ENCODE data around the gene SLC9A4. TPM values are rescaled to one million over a fixed set of nuclear protein-coding genes. Genes with fewer than 3 reads are reported as not detected.

Gene SLC9A4
- total RNA-seq, 4 donors from 2014 or later, result 0.24 to 1.3 (median 0.36) TPM; not detected in 1

DNA sequence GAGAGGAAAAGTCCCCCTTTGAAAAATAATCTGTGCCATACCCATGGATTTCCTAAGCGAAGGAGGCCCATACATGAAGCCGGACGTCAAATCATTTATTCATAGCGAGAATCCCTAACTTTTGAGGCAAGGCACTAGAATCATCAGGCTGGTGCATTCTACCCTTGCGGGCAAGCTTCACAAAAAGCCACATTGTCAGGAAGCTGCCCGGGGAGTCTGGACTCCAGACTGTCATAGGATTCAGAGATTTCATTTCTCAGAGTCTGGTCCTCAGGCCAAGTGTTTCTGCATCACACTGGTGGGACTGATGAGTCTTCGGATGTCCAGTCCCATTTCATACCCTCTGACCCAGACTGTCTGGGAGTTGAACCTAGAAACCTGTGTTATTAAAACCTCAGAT is 8.9 kb downstream of the SLC9A4 start:
- DNase-seq (ENCODE audit: low spot score in 2 of 2), result no peak

DNA sequence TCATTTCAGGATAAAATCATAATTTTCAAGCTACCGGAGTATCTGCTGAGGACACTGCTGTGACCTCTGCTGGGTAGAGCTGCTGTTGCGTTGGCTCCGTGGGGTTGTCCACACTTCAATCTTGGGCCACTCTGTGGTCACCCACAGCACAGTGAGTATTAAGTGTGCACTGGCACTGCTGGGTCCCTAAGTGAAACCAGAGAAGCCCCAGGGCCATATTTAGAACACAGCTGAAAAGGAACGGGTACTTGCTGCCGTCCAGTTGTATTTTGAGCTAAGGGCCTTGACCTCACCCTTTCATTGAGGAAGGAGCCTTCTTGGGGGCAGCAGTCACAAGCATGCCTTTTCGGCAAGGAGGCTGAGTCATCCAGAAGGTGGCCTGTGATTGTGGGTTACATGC is 10.1 kb downstream of the SLC9A4 start:
- Histone ChIP-seq H3K9me3 (no peaks in the 10 kb centered on the region), H3K36me3 (no peaks in the 10 kb centered on the region), H3K27me3 (no peaks in the 10 kb centered on the region), H3K4me1 (peaks cover 10% of the 10 kb centered on the region), H3K27ac (no peak overlapping the region), H3K4me3 (no peak overlapping the region)
- no peak for DNase-seq (ENCODE audit: low spot score in 2 of 2)
- 92% methylated on average over 6 of the region's 6 CpGs for WGBS
- TF ChIP-seq EP300 (IDR thresholded peaks at IDR 0.05) (no peak), POLR2A (IDR thresholded peaks at IDR 0.05) (no peak)
- TF ChIP-seq, protein P1, sequence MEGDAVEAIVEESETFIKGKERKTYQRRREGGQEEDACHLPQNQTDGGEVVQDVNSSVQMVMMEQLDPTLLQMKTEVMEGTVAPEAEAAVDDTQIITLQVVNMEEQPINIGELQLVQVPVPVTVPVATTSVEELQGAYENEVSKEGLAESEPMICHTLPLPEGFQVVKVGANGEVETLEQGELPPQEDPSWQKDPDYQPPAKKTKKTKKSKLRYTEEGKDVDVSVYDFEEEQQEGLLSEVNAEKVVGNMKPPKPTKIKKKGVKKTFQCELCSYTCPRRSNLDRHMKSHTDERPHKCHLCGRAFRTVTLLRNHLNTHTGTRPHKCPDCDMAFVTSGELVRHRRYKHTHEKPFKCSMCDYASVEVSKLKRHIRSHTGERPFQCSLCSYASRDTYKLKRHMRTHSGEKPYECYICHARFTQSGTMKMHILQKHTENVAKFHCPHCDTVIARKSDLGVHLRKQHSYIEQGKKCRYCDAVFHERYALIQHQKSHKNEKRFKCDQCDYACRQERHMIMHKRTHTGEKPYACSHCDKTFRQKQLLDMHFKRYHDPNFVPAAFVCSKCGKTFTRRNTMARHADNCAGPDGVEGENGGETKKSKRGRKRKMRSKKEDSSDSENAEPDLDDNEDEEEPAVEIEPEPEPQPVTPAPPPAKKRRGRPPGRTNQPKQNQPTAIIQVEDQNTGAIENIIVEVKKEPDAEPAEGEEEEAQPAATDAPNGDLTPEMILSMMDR (IDR thresholded peaks at IDR 0.05), result no peak

More for the DNA sequence above, 8.9 kb downstream of the SLC9A4 start:
- Histone ChIP-seq H3K4me1 (no peaks in the 10 kb centered on the region), H3K9me3 (no peaks in the 10 kb centered on the region), H3K36me3 (no peaks in the 10 kb centered on the region), H3K27ac (no peak overlapping the region), H3K4me3 (no peak overlapping the region), H3K27me3 (no peaks in the 10 kb centered on the region)
- 54% methylated on average over 7 of the region's 7 CpGs for WGBS
- TF ChIP-seq POLR2AphosphoS5 (IDR thresholded peaks at IDR 0.05) (no peak), POLR2A (IDR thresholded peaks at IDR 0.05) (no peak), EP300 (IDR thresholded peaks at IDR 0.05) (no peak)
- TF ChIP-seq, protein P1 (IDR thresholded peaks at IDR 0.05), result no peak

DNA sequence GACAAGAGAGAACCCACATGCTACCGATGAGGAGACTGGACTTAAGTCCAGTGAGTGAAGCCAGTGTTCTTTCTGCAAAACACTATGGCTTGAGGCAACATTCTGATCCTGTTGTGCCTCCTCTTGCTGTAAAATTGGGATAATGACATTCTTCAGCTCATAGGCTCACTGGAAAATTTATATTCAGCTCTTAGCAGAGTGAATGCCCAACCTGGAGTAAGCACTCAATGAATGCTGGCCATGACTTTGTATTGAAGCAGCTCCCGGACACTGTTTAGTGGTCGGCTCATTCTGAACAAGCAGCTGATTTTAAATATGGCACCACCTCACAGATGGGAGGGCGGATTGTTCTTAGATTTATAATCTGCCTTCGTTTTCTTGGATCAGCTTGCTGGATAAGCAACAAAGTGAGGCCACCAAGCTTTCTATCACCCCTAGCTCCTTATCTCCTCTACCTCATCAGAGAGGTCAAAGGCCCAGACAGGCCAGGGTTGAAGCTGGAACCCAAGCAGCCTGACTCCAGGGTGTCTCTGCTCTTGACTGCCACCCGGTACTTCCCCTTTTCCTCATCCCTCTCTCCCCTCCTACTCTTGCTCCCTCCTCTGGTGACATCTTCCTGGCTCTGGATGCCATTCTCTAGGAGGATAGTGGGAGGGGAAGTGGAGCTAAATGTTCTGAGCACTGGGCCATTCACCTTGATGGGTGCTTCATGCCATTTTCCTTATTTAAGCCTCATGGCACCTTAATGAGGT is 11.5 kb downstream of the SLC9A4 start:
- Histone ChIP-seq H3K27me3 (no peaks in the 10 kb centered on the region), H3K36me3 (no peaks in the 10 kb centered on the region), H3K9me3 (no peaks in the 10 kb centered on the region), H3K4me3 (no peak overlapping the region), H3K4me1 (peaks cover 12% of the 10 kb centered on the region), H3K27ac (no peak overlapping the region)
- 84% methylated on average over 6 of the region's 6 CpGs for WGBS
- no peak for DNase-seq (ENCODE audit: low spot score in 2 of 2)
- TF ChIP-seq EP300 (IDR thresholded peaks at IDR 0.05) (no peak), POLR2AphosphoS5 (IDR thresholded peaks at IDR 0.05) (no peak), POLR2A (IDR thresholded peaks at IDR 0.05) (no peak)
- TF ChIP-seq, protein P1 (IDR thresholded peaks at IDR 0.05), result no peak

DNA sequence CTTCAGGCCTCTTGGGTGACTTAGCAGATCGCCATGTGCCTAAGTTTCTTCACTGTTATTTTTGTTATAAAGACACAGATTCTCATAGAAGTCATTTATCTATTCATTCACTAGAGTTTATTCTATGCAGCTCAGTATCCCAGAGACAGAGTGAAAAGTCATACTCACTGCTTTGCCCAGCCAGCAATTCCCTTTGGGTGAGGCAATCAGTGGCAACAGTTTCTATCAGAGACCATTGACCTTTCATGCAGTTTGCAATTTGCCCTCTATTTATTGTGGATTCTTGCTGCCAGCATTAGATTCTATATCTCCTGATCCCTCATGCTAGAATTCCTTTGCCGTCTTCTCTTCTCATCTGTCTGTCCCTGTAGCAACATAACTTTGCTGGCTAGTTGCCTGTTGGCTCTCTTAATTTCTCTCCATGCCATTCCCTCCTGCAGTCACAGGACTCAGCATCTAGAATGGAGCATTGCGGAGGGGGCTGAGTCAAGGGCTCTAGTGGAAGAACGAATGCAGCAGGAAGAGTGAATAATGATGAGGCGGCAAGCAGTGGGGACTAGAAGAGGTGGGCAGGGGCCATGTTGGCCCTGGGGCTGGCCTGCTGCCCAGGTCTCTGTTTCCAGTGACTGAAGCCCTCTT is 12.2 kb downstream of the SLC9A4 start:
- H3K27ac ChIP-seq, result no peak overlapping the region
- TF ChIP-seq POLR2AphosphoS5 (IDR thresholded peaks at IDR 0.05) (no peak), POLR2A (IDR thresholded peaks at IDR 0.05) (no peak), EP300 (IDR thresholded peaks at IDR 0.05) (no peak)
- TF ChIP-seq, protein P1 (IDR thresholded peaks at IDR 0.05), result no peak
- peaks cover 12% of the 10 kb centered on the region for H3K4me1 ChIP-seq
- WGBS, result 72% methylated on average over 5 of the region's 5 CpGs
- H3K36me3 ChIP-seq, result no peaks in the 10 kb centered on the region
- DNase-seq (ENCODE audit: low spot score in 2 of 2), result no peak
- no peak overlapping the region for H3K4me3 ChIP-seq
- H3K9me3 ChIP-seq, result no peaks in the 10 kb centered on the region
- H3K27me3 ChIP-seq, result no peaks in the 10 kb centered on the region

DNA sequence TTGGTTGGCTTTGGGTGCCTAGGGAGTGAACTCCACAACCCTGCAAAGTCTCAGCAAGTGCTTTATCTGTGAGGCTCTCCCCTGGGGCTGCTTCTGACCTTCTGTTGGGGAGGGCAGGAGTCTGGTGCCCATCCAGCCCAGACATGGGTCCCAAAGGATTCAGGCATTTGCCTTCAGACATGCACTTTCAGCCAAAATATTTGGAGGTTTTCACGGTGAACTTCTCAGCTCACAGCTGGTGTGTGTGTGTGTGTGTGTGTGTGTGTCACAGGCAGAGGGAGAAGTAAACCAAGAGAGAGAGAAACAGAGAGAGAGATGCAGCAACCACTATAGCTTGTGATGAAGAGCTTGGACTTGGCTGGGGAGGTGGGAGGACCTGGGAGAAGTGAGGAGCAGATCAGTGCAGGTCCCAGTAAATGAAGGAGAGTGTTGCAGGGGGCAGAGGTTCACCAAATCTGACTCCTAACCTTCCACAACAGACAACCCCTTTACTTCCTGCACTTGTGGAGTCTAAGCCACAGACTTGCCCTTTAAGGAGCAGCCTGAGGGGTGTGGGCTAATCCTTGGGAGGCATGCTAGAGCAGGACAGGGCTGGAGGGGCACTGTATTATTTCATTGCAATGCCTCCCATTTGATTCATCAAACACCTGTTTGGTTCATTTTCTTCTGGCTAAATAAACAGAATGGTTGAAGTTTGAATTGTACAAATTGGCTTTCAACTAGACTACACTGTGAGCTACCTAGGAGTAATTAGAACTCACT is 14.1 kb downstream of the SLC9A4 start:
- WGBS, result 29% methylated on average over 1 of the region's 1 CpG
- DNase-seq (ENCODE audit: low spot score in 2 of 2), result no peak
- H3K4me1 ChIP-seq, result peaks cover 12% of the 10 kb centered on the region
- no peak overlapping the region for H3K4me3 ChIP-seq
- no peaks in the 10 kb centered on the region for H3K9me3 ChIP-seq
- no peaks in the 10 kb centered on the region for H3K36me3 ChIP-seq
- TF ChIP-seq POLR2A (IDR thresholded peaks at IDR 0.05) (no peak), EP300 (IDR thresholded peaks at IDR 0.05) (no peak), POLR2AphosphoS5 (IDR thresholded peaks at IDR 0.05) (no peak)
- TF ChIP-seq, protein P1 (IDR thresholded peaks at IDR 0.05), result no peak
- H3K27ac ChIP-seq, result no peak overlapping the region
- no peaks in the 10 kb centered on the region for H3K27me3 ChIP-seq
